Measurements from ENCODE around the gene FUT8. TPM values are rescaled to one million over a fixed set of nuclear protein-coding genes. Genes with fewer than 3 reads are reported as not detected.

The FUT8 gene
- total and polyA plus RNA-seq, 2 of the 8 experiments (the other 6 are each of a cell fraction or from before 2014, with no cell fraction given): 10.5 to 25.1 TPM

GRCh38 chr14:65424531-65424930, 12.0 kb downstream of the FUT8 start:
- no peak overlapping the region for H4K8ac ChIP-seq (ENCODE audit: extremely low read depth, insufficient read depth, low read length)
- no peaks in the 10 kb centered on the region for H3K23me2 ChIP-seq (ENCODE audit: low read depth, low read length)
- H3K36me3 ChIP-seq (ENCODE audit: control insufficient read depth in 2 of 4, insufficient read depth in 4 of 4, low read length in 3 of 4): no peaks in the 10 kb centered on the region
- H3K9ac ChIP-seq (replicated peaks in 1 of 4; ENCODE audit: extremely low read depth in 1 of 4, low read depth in 3 of 4, low read length in 3 of 4): no peak overlapping the region
- no peak overlapping the region for H2AK5ac ChIP-seq (ENCODE audit: low read depth, low read length)
- DNase-seq (ENCODE audit: low read depth in 1 of 2, low spot score in 2 of 2) (no peak), FAIRE-seq (no peak)
- H3K23ac ChIP-seq (ENCODE audit: insufficient read length): no peak overlapping the region
- H3K27ac ChIP-seq (ENCODE audit: low read depth, low read length): no peak overlapping the region
- H2BK15ac ChIP-seq (ENCODE audit: low read length): no peak overlapping the region
- H3K9me3 ChIP-seq (ENCODE audit: insufficient read depth in 2 of 2, low read depth in 1 of 2, low read length in 1 of 2): no peaks in the 10 kb centered on the region
- no peak overlapping the region for H2BK5ac ChIP-seq (ENCODE audit: low read depth, low read length)
- no peak overlapping the region for H3K56ac ChIP-seq (replicated peaks; ENCODE audit: insufficient read length, low read depth, low read length)
- no peak overlapping the region for H2BK20ac ChIP-seq (ENCODE audit: low read length)
- H3K14ac ChIP-seq (ENCODE audit: insufficient read length): no peak overlapping the region
- H3K79me1 ChIP-seq (ENCODE audit: low read depth, low read length): no peaks in the 10 kb centered on the region
- H3K18ac ChIP-seq (ENCODE audit: extremely low read depth, low read length): no peak overlapping the region
- H3K4me3 ChIP-seq (ENCODE audit: extremely low read depth in 1 of 4, insufficient read depth in 2 of 4, low read depth in 3 of 4, low read length in 4 of 4): no peak overlapping the region
- no peak overlapping the region for H3K4me2 ChIP-seq (ENCODE audit: insufficient read depth in 1 of 2, low read depth in 2 of 2, low read length in 2 of 2)
- H2BK12ac ChIP-seq (ENCODE audit: low read depth, low read length): no peak overlapping the region
- H3K79me2 ChIP-seq (ENCODE audit: control insufficient read depth in 1 of 2, insufficient read depth in 2 of 2, low read length in 2 of 2): peaks cover 0 to 33% of the 10 kb centered on the region in 2 experiments; a peak in 2 of 4 replicates
- POLR2A ChIA-PET (ENCODE audit: partially characterized antibody): interaction anchor here (0.8 kb wide), 1 partner anchor 11 kb away, joined by 3 read pairs; no protein-coding TSS in a partner anchor
- H4K20me1 ChIP-seq (replicated peaks in 1 of 2; ENCODE audit: control insufficient read depth in 1 of 2, insufficient read depth in 2 of 2, low read length in 2 of 2): no peaks in the 10 kb centered on the region
- no peak overlapping the region for H4K91ac ChIP-seq (replicated peaks; ENCODE audit: insufficient read length, low read length)
- 100% methylated on average over 1 of the region's 5 CpGs; no CpG with 5 or more reads in 1 of the 2 experiments for WGBS, 2 experiments (ENCODE audit: extremely low coverage in 1 of 2, insufficient coverage in 1 of 2, insufficient read length in 1 of 2, insufficient replicate concordance in 2 of 2, low coverage in 1 of 2, low lambda C conversion rate in 2 of 2, missing lambda C conversion rate in 1 of 2)
- H3K4ac ChIP-seq (replicated peaks; ENCODE audit: insufficient read length, low read depth, low read length): no peak overlapping the region
- peak overlapping the region; percentile 33 for H4K5ac ChIP-seq (ENCODE audit: insufficient read length, low read depth, low read length)
- no peak overlapping the region for H2AFZ ChIP-seq (ENCODE audit: low read length)
- H2BK120ac ChIP-seq (replicated peaks; ENCODE audit: low read depth, low read length): no peak overlapping the region
- CTCF ChIA-PET (ENCODE audit: partially characterized antibody): interaction anchor here (0.8 to 2.3 kb wide), 5 partner anchors 9 to 1075 kb away, joined by 3 to 10 read pairs (median 5); partner anchors contain the start of gene FUT8
- no peaks in the 10 kb centered on the region for H3K27me3 ChIP-seq (replicated peaks in 1 of 4; ENCODE audit: control insufficient read depth in 3 of 4, extremely low read depth in 1 of 4, insufficient read depth in 3 of 4, low read length in 3 of 4)
- peaks cover 0 to 3% (median 2%) of the 10 kb centered on the region in 4 experiments; a peak in 3 of 7 replicates for H3K4me1 ChIP-seq (replicated peaks in 1 of 4; ENCODE audit: control insufficient read depth in 3 of 4, insufficient read depth in 4 of 4, low read length in 3 of 4)
- TF ChIP-seq CEBPB (IDR thresholded peaks at IDR 0.05; ENCODE audit: low read depth, low read length) (no peak), POLR2A (IDR thresholded peaks at IDR 0.05; ENCODE audit: control extremely low read depth in 1 of 2, low read depth in 2 of 2, low read length in 2 of 2) (no peak)

All from H1 (cell line).